GM12801 (cell line): Measurements from ENCODE around the gene CEL.

Source experiments
- TF ChIP-seq, protein P1 (sequence below): IDR thresholded peaks from one replicate; pipeline ENCODE4 v1.5.1; 2011; ENCODE audit warnings: control low read depth; ENCODE audit not compliant: insufficient read length; ENCODE audit errors: extremely low read depth

CEL gene

DNA sequence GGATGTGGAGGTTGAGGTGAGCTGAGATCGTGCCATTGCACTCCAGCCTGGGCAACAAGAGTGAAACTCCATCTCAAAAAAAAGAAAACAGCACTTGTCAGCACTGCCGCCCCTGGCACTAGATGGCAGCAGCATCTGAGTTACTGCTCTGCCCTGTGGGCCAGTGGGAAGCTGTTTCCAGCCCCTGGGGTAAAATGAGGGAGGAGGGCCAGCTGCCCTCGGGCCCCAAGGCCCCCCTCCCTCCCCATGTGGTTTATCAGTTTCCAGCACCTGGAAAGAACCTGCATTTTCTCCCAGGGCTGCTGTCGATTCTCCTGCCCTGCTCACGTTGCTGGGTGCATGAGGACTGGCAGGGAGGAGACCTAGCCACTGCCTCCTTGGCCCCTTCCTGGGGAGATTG lies 13.2 kb upstream of the CEL start:
- TF ChIP-seq, protein P1, sequence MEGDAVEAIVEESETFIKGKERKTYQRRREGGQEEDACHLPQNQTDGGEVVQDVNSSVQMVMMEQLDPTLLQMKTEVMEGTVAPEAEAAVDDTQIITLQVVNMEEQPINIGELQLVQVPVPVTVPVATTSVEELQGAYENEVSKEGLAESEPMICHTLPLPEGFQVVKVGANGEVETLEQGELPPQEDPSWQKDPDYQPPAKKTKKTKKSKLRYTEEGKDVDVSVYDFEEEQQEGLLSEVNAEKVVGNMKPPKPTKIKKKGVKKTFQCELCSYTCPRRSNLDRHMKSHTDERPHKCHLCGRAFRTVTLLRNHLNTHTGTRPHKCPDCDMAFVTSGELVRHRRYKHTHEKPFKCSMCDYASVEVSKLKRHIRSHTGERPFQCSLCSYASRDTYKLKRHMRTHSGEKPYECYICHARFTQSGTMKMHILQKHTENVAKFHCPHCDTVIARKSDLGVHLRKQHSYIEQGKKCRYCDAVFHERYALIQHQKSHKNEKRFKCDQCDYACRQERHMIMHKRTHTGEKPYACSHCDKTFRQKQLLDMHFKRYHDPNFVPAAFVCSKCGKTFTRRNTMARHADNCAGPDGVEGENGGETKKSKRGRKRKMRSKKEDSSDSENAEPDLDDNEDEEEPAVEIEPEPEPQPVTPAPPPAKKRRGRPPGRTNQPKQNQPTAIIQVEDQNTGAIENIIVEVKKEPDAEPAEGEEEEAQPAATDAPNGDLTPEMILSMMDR = no peak

DNA sequence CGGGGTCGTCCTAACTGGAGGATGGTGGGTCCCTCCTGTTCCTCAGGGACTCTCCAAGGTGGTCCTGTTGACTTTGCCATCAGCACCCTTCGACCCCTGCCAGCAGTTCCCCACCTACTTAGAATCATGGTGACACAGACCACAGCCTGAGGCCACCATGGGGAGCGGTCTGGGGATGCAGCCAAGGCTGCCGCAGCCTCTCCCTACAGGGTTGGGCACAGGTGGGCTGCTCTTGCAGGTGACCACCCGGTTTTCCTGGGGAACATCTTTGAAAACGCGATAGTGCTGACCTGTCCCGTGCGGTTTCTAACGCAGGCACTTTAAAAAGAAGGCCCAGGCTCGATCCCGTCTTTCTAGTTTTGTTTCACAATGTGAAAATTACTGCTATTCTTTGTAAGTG lies 12.7 kb upstream of the CEL start:
- TF ChIP-seq, protein P1 = no peak

GRCh38 chr9:133050142-133050541 lies 11.6 kb upstream of the CEL start:
- TF ChIP-seq, protein P1 = no peak

- TF ChIP-seq, protein P1 = no peak
Observed at GRCh38 chr9:133050781-133051180, 11.0 kb upstream of the CEL start.

DNA sequence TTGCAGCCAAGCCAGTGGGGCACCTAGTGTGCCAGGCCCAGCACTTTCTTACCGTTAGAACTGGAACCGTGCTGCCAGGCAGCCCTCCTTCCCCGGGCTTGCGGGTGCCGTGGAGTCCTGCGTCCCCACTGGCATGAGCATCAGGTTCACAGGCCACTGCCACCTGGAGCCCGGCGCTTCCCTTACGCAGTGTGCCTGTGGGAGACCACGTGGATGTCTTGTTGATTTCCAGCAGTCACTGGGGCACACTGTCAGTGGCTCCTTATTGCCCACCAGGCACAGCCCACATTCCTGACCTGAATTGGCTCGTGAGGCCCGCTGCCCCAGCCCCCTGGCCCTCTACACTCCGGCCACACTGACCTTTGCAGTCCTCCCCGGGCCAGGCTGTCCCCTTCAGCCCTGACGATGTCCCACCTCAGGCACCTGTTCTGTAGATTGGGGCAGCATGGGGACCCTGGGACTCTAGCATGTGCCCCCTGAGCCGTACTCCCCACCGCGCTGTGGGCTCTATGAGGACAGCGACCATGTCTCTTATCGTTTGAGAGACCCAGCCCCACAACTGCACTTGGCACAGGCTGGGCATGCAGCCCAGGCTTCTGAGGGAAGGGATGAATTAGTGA lies 10.4 kb upstream of the CEL start:
- TF ChIP-seq, protein P1 = no peak

- TF ChIP-seq, protein P1 = no peak
Observed at GRCh38 chr9:133051966-133052539, 9.7 kb upstream of the CEL start.

DNA sequence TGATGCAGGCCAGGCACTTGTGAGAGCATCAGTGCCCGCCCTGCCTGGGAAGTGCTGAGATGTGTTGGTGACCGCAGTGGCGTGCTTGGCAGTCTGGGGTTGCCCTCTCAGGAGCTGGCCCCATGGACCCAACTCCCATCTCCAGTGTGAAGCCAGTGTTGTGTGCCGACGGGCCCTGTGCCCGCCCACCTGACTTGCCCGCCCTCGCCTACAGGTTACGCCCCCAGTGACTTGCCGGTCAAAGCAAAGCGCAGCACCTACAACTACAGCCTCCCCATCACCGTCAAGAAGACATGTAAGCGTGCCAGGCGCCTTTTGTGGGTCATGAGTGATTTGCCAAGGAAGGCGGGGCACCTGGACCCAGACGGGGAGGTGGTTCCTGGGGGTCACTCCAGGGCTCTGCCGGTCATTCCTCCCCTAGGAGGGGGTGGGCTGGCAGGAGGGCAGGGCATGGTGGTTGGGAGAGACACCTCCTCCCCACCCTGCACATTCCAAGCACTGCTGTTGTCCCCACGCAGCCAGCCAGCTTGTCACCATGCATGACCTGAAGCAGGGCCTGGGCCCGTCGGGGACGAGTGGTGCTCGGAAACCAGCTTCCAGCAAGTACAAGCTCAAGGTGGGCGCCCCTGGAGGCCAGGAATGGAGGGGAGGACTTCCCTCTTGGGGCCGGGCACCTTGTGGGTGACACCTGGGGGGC lies 7.4 kb upstream of the CEL start:
- TF ChIP-seq, protein P1 = no peak
